IMR-90 (cell line): ENCODE measurements around the gene C1orf74. TPM values are rescaled to one million over a fixed set of nuclear protein-coding genes. Genes with fewer than 3 reads are reported as not detected.

Experiments used
- ATAC-seq: fragments of 200-7000 bp; cut with Tn5 transposase; 2 replicates; pipeline ENCODE4 v1.9.1; 2020; ENCODE audit warnings: low read depth, mild to moderate bottlenecking, moderate library complexity
- BruUV-seq: library from RNA; stranded (reverse); fragments of 400-500 nt; replicated peaks from 2 replicates; lab custom pipeline; 2021; lab: Mats Ljungman, UMichigan
- CTCF ChIA-PET: fragments of 300-600 bp; formaldehyde crosslinking; extraction: SDS; loops from one replicate; lab custom pipeline; 2021; ENCODE audit warnings: antibody characterized with exemption; lab: Yijun Ruan, JAX
- POLR2A ChIA-PET: fragments of 300-600 bp; sonication (Branson Sonifier 250); formaldehyde crosslinking; loops from one replicate; lab custom pipeline; 2022; ENCODE audit warnings: antibody characterized with exemption; ENCODE audit not compliant: unreplicated experiment; lab: Charles Lee
- DNase-seq: peaks from one replicate; pipeline ENCODE4 v3.0.0; 2013
- H2AFZ ChIP-seq: replicated peaks from 2 replicates; pipeline ENCODE3; 2013; ENCODE audit warnings: low read length, mild to moderate bottlenecking; ENCODE audit not compliant: poor library complexity
- H2AK5ac ChIP-seq: 2 replicates; pipeline ENCODE4 v1.6.1; 2013; ENCODE audit warnings: low read depth, low read length, inconsistent platforms
- H2AK9ac ChIP-seq: replicated peaks from 2 replicates; pipeline ENCODE3; 2013; ENCODE audit warnings: mild to moderate bottlenecking, low read depth, low read length, moderate library complexity; ENCODE audit not compliant: poor library complexity
- H2BK120ac ChIP-seq: 2 replicates; pipeline ENCODE4 v1.6.1; 2013; ENCODE audit warnings: low read depth, low read length, inconsistent platforms
- H2BK15ac ChIP-seq: 3 replicates; pipeline ENCODE4 v1.6.1; 2013; ENCODE audit warnings: low read depth, low read length, inconsistent platforms
- H2BK20ac ChIP-seq: 2 replicates; pipeline ENCODE4 v1.6.1; 2013; ENCODE audit warnings: low read depth, mild to moderate bottlenecking, inconsistent platforms, low read length, moderate library complexity
- H2BK5ac ChIP-seq: 2 replicates; pipeline ENCODE4 v1.6.1; 2013; ENCODE audit warnings: mild to moderate bottlenecking, low read depth, low read length, inconsistent platforms; ENCODE audit not compliant: poor library complexity, severe bottlenecking
- H3K14ac ChIP-seq: replicated peaks from 2 replicates; pipeline ENCODE4 v1.6.1; 2013; ENCODE audit warnings: low read depth, low read length, inconsistent platforms
- H3K18ac ChIP-seq: 2 replicates; pipeline ENCODE4 v1.6.1; 2013; ENCODE audit warnings: low read depth, low read length, control low read depth
- H3K23ac ChIP-seq: 2 replicates; pipeline ENCODE4 v1.6.1; 2013; ENCODE audit warnings: low read depth, low read length, inconsistent platforms
- H3K27ac ChIP-seq: 2 replicates; pipeline ENCODE4 v1.5.1; 2013; ENCODE audit warnings: mild to moderate bottlenecking, control low read depth, low read length; ENCODE audit not compliant: insufficient read depth
- H3K27me3 ChIP-seq: 2 replicates; pipeline ENCODE4 v1.6.1; 2013; ENCODE audit warnings: low read length; ENCODE audit not compliant: control insufficient read depth, insufficient read depth
- H3K36me3 ChIP-seq: 2 replicates; pipeline ENCODE4 v1.6.1; 2013; ENCODE audit warnings: low read length, mixed read lengths; ENCODE audit not compliant: control insufficient read depth, insufficient read depth
- H3K4ac ChIP-seq: 2 replicates; pipeline ENCODE4 v1.6.1; 2013; ENCODE audit warnings: low read depth, low read length, inconsistent platforms
- H3K4me1 ChIP-seq: 2 replicates; pipeline ENCODE4 v1.6.1; 2013; ENCODE audit warnings: low read length, mixed read lengths; ENCODE audit not compliant: control insufficient read depth, insufficient read depth
- H3K4me2 ChIP-seq: 2 replicates; pipeline ENCODE4 v1.6.1; 2013; ENCODE audit warnings: low read depth, mild to moderate bottlenecking, control low read depth, low read length, moderate library complexity
- H3K4me3 ChIP-seq: 2 replicates; pipeline ENCODE4 v1.5.1; 2013; ENCODE audit warnings: low read depth, mild to moderate bottlenecking, control low read depth, low read length, moderate library complexity; ENCODE audit not compliant: insufficient read depth
- H3K56ac ChIP-seq: 2 replicates; pipeline ENCODE4 v1.6.1; 2013; ENCODE audit warnings: low read length, inconsistent platforms; ENCODE audit not compliant: insufficient read depth; ENCODE audit errors: extremely low read depth
- H3K79me1 ChIP-seq, 2 experiments: 2 replicates each; pipeline ENCODE4 v1.6.1; 2013; ENCODE audit warnings: low read length in 2 of 2, inconsistent platforms in 1 of 2, low read depth in 1 of 2
- H3K9ac ChIP-seq: 2 replicates; pipeline ENCODE4 v1.6.1; 2013; ENCODE audit warnings: low read depth, low read length, control low read depth
- H3K9me1 ChIP-seq: 2 replicates; pipeline ENCODE4 v1.6.1; 2013; ENCODE audit warnings: low read length, inconsistent platforms; ENCODE audit not compliant: insufficient read depth
- H3K9me3 ChIP-seq: 2 replicates; pipeline ENCODE4 v1.6.1; 2013; ENCODE audit warnings: low read length; ENCODE audit not compliant: control insufficient read depth, insufficient read depth
- H4K20me1 ChIP-seq: 2 replicates; pipeline ENCODE4 v1.6.1; 2013; ENCODE audit warnings: low read length, inconsistent platforms; ENCODE audit not compliant: insufficient read depth
- H4K5ac ChIP-seq: 2 replicates; pipeline ENCODE4 v1.6.1; 2013; ENCODE audit warnings: mild to moderate bottlenecking, low read depth, low read length, control low read depth
- H4K8ac ChIP-seq, 2 experiments: 2 replicates each; pipeline ENCODE4 v1.6.1; 2013; ENCODE audit warnings: low read depth in 2 of 2, low read length in 2 of 2, control low read depth in 1 of 2, inconsistent platforms in 1 of 2
- H4K91ac ChIP-seq: 2 replicates; pipeline ENCODE4 v1.6.1; 2013; ENCODE audit warnings: low read depth, low read length, inconsistent platforms; ENCODE audit not compliant: insufficient read depth
- BHLHE40 ChIP-seq: fragments of 150-350 bp; IDR thresholded peaks from 2 replicates; pipeline ENCODE4 v1.6.1; 2016; ENCODE audit warnings: mild to moderate bottlenecking, low read depth, low read length
- CEBPB ChIP-seq: IDR thresholded peaks from 2 replicates; pipeline ENCODE4 v1.6.1; 2012; ENCODE audit warnings: low read depth, low read length, improper control_type of control experiment
- CHD1 ChIP-seq: IDR thresholded peaks from 2 replicates; pipeline ENCODE4 v1.6.1; 2012; ENCODE audit warnings: low read depth, low read length, improper control_type of control experiment
- FOS ChIP-seq: fragments of 150-350 bp; IDR thresholded peaks from 2 replicates; pipeline ENCODE4 v1.6.1; 2016; ENCODE audit warnings: low read depth, low read length
- MAFK ChIP-seq: IDR thresholded peaks from 2 replicates; pipeline ENCODE4 v1.6.1; 2012; ENCODE audit warnings: low read depth, low read length, improper control_type of control experiment
- MAZ ChIP-seq: IDR thresholded peaks from 2 replicates; pipeline ENCODE4 v1.6.1; 2012; ENCODE audit warnings: low read depth, mild to moderate bottlenecking, low read length, improper control_type of control experiment, moderate library complexity, borderline replicate concordance
- MXI1 ChIP-seq: IDR thresholded peaks from 2 replicates; pipeline ENCODE4 v1.6.1; 2012; ENCODE audit warnings: low read depth, mild to moderate bottlenecking, low read length, moderate library complexity, borderline replicate concordance
- NFE2L2 ChIP-seq: fragments of 150-350 bp; IDR thresholded peaks from 2 replicates; pipeline ENCODE4 v1.6.1; 2016; ENCODE audit warnings: low read depth, mild to moderate bottlenecking, low read length
- POLR2A ChIP-seq: IDR thresholded peaks from 2 replicates; pipeline ENCODE4 v1.6.1; 2012; ENCODE audit warnings: mild to moderate bottlenecking, low read depth, low read length
- RAD21 ChIP-seq: IDR thresholded peaks from 2 replicates; pipeline ENCODE4 v1.6.1; 2012; ENCODE audit warnings: low read length, improper control_type of control experiment
- RCOR1 ChIP-seq: IDR thresholded peaks from 2 replicates; pipeline ENCODE4 v1.6.1; 2012; ENCODE audit warnings: mild to moderate bottlenecking, low read length, improper control_type of control experiment; ENCODE audit not compliant: insufficient replicate concordance
- SMC3 ChIP-seq: fragments of 150-350 bp; IDR thresholded peaks from 2 replicates; pipeline ENCODE4 v1.6.1; 2016; ENCODE audit warnings: low read depth, mild to moderate bottlenecking, antibody characterized with exemption, low read length, moderate library complexity
- WGBS, 2 experiments: methylation state at CpG; one replicate each; pipeline versions ENCODE4 v1.1.5 to v1.1.7; 2013; ENCODE audit warnings: missing lambda C conversion rate in 2 of 2; ENCODE audit not compliant: insufficient read length in 1 of 2; ENCODE audit errors: extremely low coverage in 2 of 2; 5-methylcytosine and 5-hydroxymethylcytosine counted together
- dilution Hi-C: fragments of 300-500 bp; cut with HindIII; formaldehyde crosslinking; loops from one replicate; pipeline ENCODE4 v1.14.3; 2018; ENCODE audit warnings: low sequenced_read_pairs; ENCODE audit not compliant: unreplicated experiment
- in situ Hi-C: fragments of 300-500 bp; cut with MboI; formaldehyde crosslinking; loops from 3 replicates; pipeline ENCODE4 v1.14.3; 2019; ENCODE audit warnings: low sequenced_read_pairs, inconsistent platforms, mixed read lengths
- intact Hi-C: fragments of 100-400 bp; cut with micrococcal nuclease; formaldehyde crosslinking; loops from 2 replicates; pipeline ENCODE4 v1.10.0; 2022
- polyA plus RNA-seq, 3 experiments: library from polyadenylated mRNA; depleted of rRNA; stranded (reverse); fragments of >200 nt; gene quantifications; 2 replicates each; pipeline ENCODE4 v1.2.3, GENCODE V29; 2012; ENCODE audit warnings: low replicate concordance in 1 of 3
- total RNA-seq: library from RNA; depleted of rRNA; stranded (reverse); fragments of >200 nt; gene quantifications from 2 replicates; pipeline ENCODE4 v1.2.3, GENCODE V29; 2012
- TF ChIP-seq, protein P1 (sequence below): fragments of 150-350 bp; IDR thresholded peaks from 2 replicates; pipeline ENCODE4 v1.6.1; 2017; ENCODE audit warnings: mild to moderate bottlenecking, antibody characterized with exemption, low read length, low read depth

Gene C1orf74
- total and polyA plus RNA-seq, 2 of the 4 experiments (the other 2 are of a cell fraction), result 1.1 to 4.3 TPM

DNA sequence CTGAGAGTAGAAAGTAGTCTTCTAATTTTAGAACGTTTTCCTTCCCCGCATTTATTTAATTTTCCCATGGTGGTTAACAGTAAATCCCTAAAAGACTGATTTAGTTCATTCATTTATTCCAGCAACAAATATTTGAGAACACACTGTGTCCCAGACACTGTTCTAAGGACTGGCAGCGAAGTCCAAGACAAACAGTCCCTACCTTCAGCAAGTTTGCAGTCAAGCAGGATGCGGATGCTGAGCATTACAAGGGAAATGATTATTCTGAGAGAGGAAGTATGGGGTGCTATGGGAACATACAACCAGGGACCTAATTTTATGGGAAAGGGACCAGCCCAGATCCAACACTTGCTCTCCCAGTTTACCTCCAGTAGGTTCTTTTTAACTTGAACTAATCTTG is 1.2 kb upstream of the C1orf74 start:
- Histone ChIP-seq H4K5ac (no peak overlapping the region), H2AK5ac (no peak overlapping the region), H3K27ac (no peak overlapping the region), H3K4me2 (no peak overlapping the region), H2AK9ac (no peak overlapping the region), H3K9me3 (no peaks in the 10 kb centered on the region), H3K23ac (no peak overlapping the region), H2BK5ac (no peak overlapping the region), H3K56ac (no peak overlapping the region), H3K4me1 (no peaks in the 10 kb centered on the region; the same call in 1 of the 2 replicates), H3K36me3 (no peaks in the 10 kb centered on the region), H3K9me1 (peaks cover 11% of the 10 kb centered on the region; the same call in 1 of the 2 replicates), H4K91ac (no peak overlapping the region), H3K4ac (no peak overlapping the region), H2AFZ (no peak overlapping the region), H4K8ac (peak overlapping the region; percentile 84 to 99), H3K9ac (no peak overlapping the region), H2BK20ac (no peak overlapping the region), H2BK120ac (no peak overlapping the region), H3K14ac (no peak overlapping the region), H2BK15ac (no peak overlapping the region), H3K27me3 (no peaks in the 10 kb centered on the region), H3K4me3 (no peak overlapping the region), H3K79me1 (peaks cover 7 to 20% of the 10 kb centered on the region in 2 experiments; a peak in 3 of 4 replicates), H4K20me1 (no peaks in the 10 kb centered on the region), H3K18ac (no peak overlapping the region)
- no CpG with 5 or more reads among the region's 4 CpGs for WGBS, 2 experiments
- ATAC-seq, result no peak
- intact Hi-C loops, result no loop called here
- BruUV-seq, result no TSS peak
- TF ChIP-seq POLR2A (no peak), FOS (no peak), RCOR1 (no peak), CHD1 (no peak), RAD21 (no peak), BHLHE40 (no peak), NFE2L2 (no peak), MAZ (no peak), CEBPB (no peak), MXI1 (no peak), SMC3 (no peak), MAFK (no peak)
- TF ChIP-seq, protein P1, sequence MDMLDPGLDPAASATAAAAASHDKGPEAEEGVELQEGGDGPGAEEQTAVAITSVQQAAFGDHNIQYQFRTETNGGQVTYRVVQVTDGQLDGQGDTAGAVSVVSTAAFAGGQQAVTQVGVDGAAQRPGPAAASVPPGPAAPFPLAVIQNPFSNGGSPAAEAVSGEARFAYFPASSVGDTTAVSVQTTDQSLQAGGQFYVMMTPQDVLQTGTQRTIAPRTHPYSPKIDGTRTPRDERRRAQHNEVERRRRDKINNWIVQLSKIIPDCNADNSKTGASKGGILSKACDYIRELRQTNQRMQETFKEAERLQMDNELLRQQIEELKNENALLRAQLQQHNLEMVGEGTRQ, result no peak
- in situ Hi-C loops, result no loop called here
- POLR2A ChIA-PET, result no interaction called here
- dilution Hi-C loops, result no loop called here
- CTCF ChIA-PET, result no interaction called here
- DNase-seq, result no peak
